GM21515 (cell line): ENCODE data around the gene GALNT17.

Experiments used
- ATAC-seq: cut with Tn5 transposase; IDR thresholded peaks from one replicate; pipeline ENCODE4 v1.9.1; 2021; ENCODE audit not compliant: unreplicated experiment

Gene GALNT17

GRCh38 chr7:71278257-71278656 lies 146.3 kb downstream of the GALNT17 start:
- ATAC-seq, result no peak

- no peak for ATAC-seq
These were observed 149.3 kb downstream of the GALNT17 start for GRCh38 chr7:71281261-71281660.

- no peak for ATAC-seq
These were observed 151.9 kb downstream of the GALNT17 start for GRCh38 chr7:71283802-71284201.

GRCh38 chr7:71285571-71286145 lies 153.7 kb downstream of the GALNT17 start:
- ATAC-seq, result no peak

- ATAC-seq, result no peak
These were observed 154.4 kb downstream of the GALNT17 start for GRCh38 chr7:71286336-71286735.

GRCh38 chr7:71286924-71287323 lies 155.0 kb downstream of the GALNT17 start:
- no peak for ATAC-seq

- no peak for ATAC-seq
These were observed 158.5 kb downstream of the GALNT17 start for GRCh38 chr7:71290452-71290851.

GRCh38 chr7:71298378-71298777 lies 166.4 kb downstream of the GALNT17 start:
- ATAC-seq, result no peak

GRCh38 chr7:71300086-71300485 lies 168.1 kb downstream of the GALNT17 start:
- no peak for ATAC-seq

GRCh38 chr7:71300603-71301002 lies 168.7 kb downstream of the GALNT17 start:
- no peak for ATAC-seq

- ATAC-seq, result no peak
These were observed 169.2 kb downstream of the GALNT17 start for GRCh38 chr7:71301167-71301566.

GRCh38 chr7:71303566-71303965 lies 171.6 kb downstream of the GALNT17 start:
- no peak for ATAC-seq

GRCh38 chr7:71308096-71308495 lies 176.2 kb downstream of the GALNT17 start:
- no peak for ATAC-seq

- ATAC-seq, result no peak
These were observed 179.6 kb downstream of the GALNT17 start for GRCh38 chr7:71311576-71311975.

GRCh38 chr7:71312755-71313490 lies 181.0 kb downstream of the GALNT17 start:
- no peak for ATAC-seq

- no peak for ATAC-seq
These were observed 181.6 kb downstream of the GALNT17 start for GRCh38 chr7:71313553-71313952.

- no peak for ATAC-seq
These were observed 189.0 kb downstream of the GALNT17 start for GRCh38 chr7:71320916-71321315.

GRCh38 chr7:71322201-71322600 lies 190.3 kb downstream of the GALNT17 start:
- no peak for ATAC-seq

- no peak for ATAC-seq
These were observed 191.8 kb downstream of the GALNT17 start for GRCh38 chr7:71323726-71324125.

- ATAC-seq, result no peak
These were observed 193.2 kb downstream of the GALNT17 start for GRCh38 chr7:71325151-71325550.

- no peak for ATAC-seq
These were observed 194.7 kb downstream of the GALNT17 start for GRCh38 chr7:71326595-71326994.

GRCh38 chr7:71327946-71328345 lies 196.0 kb downstream of the GALNT17 start:
- ATAC-seq, result no peak
